HG03342 (cell line): ENCODE measurements around the gene CHPF.
A peak's percentile ranks its signal among the peaks of the same experiment; 100 is the strongest.

Experiments
- ATAC-seq: cut with Tn5 transposase; IDR thresholded peaks from one replicate; pipeline ENCODE4 v1.9.1; 2021; ENCODE audit warnings: mild to moderate bottlenecking, moderate library complexity; ENCODE audit not compliant: unreplicated experiment

Gene CHPF

GRCh38 chr2:219543596-219544358 lies at the start of gene CHPF, which contains the start of gene TMEM198:
TSS of gene CHPF (minus strand) at chr2:219543809. CDS start at chr2:219543538, 271 bp downstream.
TSS of gene TMEM198 (plus strand) at chr2:219544028. CDS start at chr2:219544728, 700 bp downstream.
- peak; percentile 75 for ATAC-seq

DNA sequence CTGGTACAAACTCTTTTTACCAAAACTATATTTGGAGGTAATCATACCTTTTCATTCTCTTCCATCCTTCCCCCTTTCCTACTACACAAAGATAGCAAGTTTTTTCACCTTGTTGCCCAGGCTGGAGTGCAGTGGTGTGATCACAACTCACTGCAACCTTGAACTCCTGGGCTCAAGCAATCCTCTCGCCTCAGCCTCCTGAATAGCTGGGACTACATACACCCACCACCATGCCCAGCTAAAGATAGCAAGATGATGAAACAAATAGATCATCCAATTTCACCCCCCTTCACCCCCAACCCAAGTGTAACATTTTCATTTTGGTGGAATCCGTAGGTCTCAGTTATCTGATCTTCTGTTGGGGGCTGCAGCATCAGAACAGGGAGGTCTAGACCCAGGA lies 49.5 kb upstream of the CHPF start:
- ATAC-seq: no peak

DNA sequence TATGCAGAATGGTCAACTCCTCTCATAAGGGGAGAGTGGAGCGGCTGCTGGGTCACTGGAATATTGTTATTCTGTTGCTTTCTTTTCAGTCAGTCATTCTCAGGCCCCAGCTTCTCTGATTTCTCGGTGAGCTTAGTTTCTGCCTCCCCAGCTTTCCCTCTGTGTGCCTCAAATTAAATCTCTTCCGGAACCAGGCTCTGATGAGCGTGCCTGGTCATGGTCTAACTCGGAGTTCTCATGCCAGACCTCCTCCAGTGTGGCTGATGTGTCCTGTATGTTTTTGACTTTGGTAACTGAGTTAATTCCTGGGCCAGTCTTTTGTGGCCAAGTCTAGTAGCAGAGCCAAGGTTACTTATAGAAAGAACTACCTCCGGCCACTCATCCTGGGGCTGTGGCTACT lies 49.1 kb upstream of the CHPF start:
- ATAC-seq: no peak

DNA sequence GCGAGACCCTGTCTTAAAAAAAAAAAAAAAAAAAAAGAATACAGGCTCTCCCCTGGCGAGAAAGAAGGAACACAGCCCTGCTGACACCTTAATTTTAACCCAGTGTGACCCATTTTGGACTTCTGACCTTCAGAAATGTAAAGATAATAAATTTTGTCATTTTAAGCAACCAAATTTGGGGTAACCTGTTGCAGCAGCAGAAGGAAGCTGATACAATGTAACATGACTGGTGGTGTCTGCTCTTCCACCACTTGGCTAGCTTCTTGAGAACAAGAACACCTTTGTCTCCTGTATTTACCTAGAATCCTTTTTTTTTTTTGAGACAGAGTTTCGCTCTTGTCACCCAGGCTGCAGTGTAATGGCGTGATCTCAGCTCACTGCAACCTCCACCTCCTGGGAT lies 47.5 kb upstream of the CHPF start:
- ATAC-seq: no peak

DNA sequence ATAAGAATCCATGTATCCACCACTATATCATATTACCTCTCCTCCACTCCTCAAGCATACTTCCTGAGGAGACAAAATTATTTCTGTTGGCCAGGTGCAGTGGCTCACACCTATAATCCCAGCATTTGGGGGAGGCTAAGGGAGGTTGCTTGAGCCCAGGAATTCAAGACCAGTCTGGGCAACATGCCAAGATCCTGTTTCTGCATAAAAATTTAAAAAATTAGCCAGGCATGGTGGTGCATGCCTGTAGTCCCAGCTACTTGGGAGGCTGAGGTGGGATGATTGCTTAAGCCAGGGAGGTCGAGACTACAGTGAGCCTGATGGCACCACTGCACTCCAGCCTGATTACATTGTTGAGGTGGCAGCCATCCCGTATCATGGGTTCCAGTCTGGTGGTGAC lies 37.7 kb upstream of the CHPF start:
- ATAC-seq: no peak

DNA sequence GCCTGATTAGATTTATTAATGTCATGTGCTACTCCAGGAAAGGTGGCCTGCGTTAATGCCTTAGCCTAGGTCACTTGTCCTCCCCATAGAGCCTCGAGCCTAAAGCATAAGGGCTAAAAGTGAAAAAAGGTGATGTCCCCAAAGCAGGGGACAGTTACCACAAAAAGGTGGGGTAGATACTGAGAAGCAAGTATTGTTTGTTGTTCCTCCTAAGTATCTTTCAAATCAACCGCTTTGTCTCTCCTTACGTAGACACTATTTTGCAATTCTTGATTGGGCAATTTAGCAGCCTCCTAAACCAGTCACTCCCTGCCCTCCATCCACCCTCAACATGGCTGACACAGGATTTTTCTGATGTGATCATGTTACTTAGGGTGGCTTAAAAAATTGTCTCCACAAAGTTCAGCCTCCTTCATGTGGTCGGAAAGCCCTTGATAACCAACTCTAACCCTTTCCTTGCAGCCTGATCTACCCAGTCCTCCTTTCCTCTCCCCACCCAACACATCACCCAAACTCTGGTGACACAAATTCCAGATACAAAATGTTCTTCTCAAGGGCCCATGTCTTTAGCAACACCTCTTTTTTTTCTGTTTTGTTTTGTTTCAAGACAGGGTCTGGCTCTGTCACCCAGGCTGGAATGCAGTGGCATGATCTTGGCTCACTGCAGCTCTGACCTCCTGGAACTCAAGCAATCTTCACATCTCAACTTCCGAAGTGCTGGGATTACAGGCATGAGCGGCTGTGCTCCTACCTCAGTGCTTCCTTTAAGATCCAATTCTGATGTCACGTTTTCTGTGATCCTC lies 35.4 kb upstream of the CHPF start:
- ATAC-seq: no peak

DNA sequence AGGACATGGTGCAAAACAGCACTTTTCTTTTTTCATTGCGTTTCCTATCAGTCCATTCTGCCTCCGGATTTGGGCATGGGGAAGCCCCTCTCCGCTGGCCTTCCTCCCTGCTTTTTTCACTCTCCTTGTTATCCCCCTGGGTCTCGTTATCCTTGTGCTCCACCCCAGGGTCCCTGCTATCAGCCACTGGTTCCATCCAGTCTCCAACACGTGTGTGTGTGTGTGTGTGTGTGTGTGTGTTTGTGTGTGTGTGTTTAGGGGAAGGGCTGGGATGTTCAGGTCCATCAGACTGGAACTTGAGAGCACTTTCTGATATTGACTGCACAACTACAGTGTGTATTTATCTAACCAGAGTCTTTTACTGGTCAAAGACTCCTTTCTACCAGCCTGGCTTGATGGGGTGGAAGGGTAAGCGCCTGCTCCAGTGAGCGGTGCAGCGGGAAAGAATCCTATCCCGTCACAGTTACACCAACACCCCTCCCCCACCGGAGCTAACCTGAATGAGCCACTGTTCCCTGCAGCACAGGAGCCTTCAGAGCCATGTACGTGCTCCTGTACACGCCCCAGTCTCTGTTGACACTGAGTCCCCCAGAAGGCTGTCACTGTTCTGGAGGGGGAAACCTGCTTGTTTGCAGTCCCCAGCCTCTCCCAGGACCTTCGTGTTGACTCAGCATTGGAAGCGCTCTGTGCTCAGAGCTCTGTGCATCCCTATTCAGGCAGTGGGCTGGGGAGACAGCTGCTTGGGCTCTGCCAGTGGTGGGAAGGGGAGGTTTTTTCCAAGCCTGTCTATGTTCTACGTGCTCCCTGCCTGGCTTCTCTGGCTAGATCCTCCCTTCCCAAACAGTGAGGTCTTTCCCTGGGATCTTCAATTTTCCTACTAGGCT lies 33.1 kb upstream of the CHPF start:
- no peak for ATAC-seq

DNA sequence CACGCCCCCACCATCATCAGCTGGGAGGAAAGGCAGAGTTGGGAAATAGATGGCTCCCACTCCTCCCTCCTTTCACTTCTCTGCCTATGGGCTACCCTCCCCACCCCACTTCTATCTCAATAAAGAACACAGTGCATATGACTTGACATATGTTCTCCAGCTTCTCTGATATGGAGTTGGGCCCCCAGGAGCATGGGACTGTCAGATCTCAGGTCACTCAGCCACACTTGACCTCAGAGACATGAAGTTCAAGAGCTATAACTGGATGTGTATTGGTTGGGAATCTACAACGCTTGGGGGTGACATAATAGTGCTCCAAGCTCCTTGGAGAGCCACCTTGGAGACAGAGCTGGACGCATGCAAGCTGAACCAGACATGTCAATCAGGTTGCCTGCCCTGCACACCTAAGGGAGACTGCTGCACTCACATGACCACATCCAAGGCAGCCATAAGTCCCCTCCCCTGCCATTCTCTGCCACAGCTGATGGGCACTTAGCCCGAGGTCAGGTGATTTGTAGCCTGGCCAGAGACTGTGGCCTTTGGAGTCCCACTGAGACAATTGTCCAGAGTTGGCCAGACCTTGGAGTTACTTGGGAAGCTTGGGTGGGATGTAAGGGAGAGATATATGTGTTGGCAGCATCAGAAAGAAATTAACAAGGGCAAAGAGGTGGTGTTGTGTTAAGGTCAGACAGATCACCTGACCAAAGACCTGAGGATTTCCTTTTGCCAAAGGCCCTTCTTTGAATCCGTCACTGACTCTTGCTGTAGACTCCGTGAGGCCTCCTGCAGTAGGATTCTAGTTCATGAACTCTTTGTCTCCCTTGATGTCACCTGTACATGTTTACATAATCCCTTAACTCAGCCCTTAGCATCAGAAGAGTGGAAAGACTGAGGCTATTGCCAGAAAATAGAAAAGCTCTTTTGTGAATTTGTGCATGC lies 32.2 kb upstream of the CHPF start:
- ATAC-seq: no peak

- no peak for ATAC-seq
Observed at GRCh38 chr2:219574484-219575311, 31.1 kb upstream of the CHPF start.

DNA sequence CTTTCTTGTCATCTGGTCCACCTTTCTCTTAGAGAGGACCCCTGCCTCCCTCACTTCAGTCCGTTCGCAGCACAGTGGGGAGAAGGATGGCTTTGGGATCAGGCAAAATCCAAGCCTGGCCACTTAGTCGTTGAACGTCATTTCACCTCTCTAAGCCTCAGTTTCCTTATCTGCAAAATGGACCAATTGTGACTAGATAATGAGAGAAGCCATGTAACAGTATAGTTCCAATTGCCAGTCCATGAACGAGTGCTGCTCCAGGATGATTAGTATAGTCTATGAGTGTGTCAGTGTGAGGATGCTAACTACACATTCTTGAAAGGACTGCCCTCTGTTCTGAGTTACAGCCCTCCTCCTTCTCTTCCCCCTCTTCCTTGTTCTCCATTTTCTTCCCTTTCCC lies 29.6 kb upstream of the CHPF start:
- no peak for ATAC-seq

- no peak for ATAC-seq
Observed at GRCh38 chr2:219572237-219573001, 28.8 kb upstream of the CHPF start, which contains the start of gene INHA. TSS of gene INHA (plus strand) at chr2:219572310. CDS start at chr2:219572375, 65 bp downstream.

GRCh38 chr2:219571311-219572236 lies 28.0 kb upstream of the CHPF start, which contains the start of gene OBSL1:
TSS of gene OBSL1 (minus strand) at chr2:219571539. CDS start at chr2:219571232, 307 bp downstream.
- no peak for ATAC-seq

DNA sequence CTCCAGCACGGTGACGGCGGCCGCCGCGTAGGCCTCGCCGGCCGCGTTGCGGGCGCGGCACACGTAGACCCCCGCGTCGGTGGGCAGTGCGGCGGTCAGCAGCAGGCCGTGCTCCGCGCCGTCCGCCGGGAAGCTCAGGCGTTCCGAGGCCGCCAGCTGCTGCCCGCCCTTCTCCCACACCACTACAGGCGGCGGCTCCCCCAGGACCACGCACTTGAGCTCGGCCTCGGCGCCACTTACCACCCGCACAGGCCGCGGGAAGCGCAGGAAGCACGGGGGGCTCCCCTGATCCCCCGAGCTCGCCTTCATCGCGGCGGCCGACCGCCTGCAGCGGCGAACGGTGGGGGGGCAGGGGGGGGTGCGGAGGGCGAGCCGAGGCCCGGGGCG lies 27.3 kb upstream of the CHPF start:
- ATAC-seq: no peak

GRCh38 chr2:219570194-219570923 lies 26.8 kb upstream of the CHPF start:
- ATAC-seq: no peak

DNA sequence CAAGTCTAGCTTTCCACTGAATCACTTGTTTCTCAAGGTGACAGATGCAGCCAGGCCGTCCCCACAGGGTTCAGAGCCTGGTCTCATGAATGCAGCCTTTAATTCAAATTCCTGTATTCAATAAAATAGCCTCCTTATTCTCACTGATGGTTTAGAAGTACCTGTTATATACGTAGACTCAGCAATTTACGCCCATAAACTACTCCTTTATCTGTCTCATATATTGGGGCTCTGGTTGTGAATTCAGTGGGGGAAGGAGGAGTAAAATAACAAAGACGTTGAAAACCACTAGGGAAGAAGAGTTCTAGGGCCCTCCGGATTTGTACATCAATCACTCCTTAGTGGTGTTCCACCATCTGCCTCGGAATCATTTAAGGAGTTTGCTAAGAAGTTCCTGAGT lies 26.0 kb upstream of the CHPF start:
- no peak for ATAC-seq

DNA sequence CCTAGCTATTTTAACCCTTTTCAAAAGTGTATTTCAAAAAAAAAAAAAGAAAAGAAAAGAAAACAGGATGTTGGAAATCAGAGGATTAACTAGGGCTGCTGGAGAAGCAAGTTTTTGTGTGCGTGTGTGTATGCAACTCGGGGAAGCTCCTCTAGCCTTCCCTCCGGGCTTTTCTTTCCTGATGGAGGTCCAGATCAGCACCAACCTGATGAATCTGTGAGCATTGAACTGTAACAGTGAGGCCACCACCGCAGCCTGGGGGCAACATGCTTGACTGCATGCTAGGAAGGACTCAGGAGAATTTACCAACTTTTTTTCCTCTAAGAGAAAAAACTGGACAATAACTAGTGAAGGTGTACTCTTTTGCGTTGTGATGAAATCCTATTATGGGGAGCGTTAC lies 25.4 kb upstream of the CHPF start:
- no peak for ATAC-seq
